Trophoblast cell (in vitro differentiated cells and primary cell): ENCODE data around the gene SASH1.
A peak's percentile ranks its signal among the peaks of the same experiment; 100 is the strongest.

Experiments
- DNase-seq, 2 donors: peaks; one replicate each; pipeline ENCODE4 v3.0.0-alpha.2; 2016
- H2AFZ ChIP-seq: 2 replicates; pipeline ENCODE4 v1.6.1; 2013; ENCODE audit warnings: low read length, moderate library complexity, mild to moderate bottlenecking; ENCODE audit not compliant: insufficient read depth, poor library complexity
- H2AK5ac ChIP-seq: 2 replicates; pipeline ENCODE4 v1.6.1; 2013; ENCODE audit warnings: mild to moderate bottlenecking, low read length
- H2BK120ac ChIP-seq: 2 replicates; pipeline ENCODE4 v1.6.1; 2013; ENCODE audit warnings: low read length, mild to moderate bottlenecking, moderate library complexity; ENCODE audit not compliant: insufficient read depth, poor library complexity
- H2BK12ac ChIP-seq: 2 replicates; pipeline ENCODE4 v1.6.1; 2013; ENCODE audit warnings: mild to moderate bottlenecking, low read length, moderate library complexity
- H2BK5ac ChIP-seq: 2 replicates; pipeline ENCODE4 v1.6.1; 2013; ENCODE audit warnings: low read length, low read depth, moderate library complexity, mild to moderate bottlenecking; ENCODE audit not compliant: poor library complexity
- H3K14ac ChIP-seq: 2 replicates; pipeline ENCODE4 v1.6.1; 2013; ENCODE audit warnings: mild to moderate bottlenecking, low read length
- H3K18ac ChIP-seq: 2 replicates; pipeline ENCODE4 v1.6.1; 2013; ENCODE audit warnings: mild to moderate bottlenecking, low read length
- H3K23ac ChIP-seq: 2 replicates; pipeline ENCODE4 v1.6.1; 2013; ENCODE audit warnings: low read length
- H3K27ac ChIP-seq: 2 replicates; pipeline ENCODE4 v1.5.1; 2013; ENCODE audit warnings: low read depth, mild to moderate bottlenecking, inconsistent platforms, low read length, moderate library complexity
- H3K27me3 ChIP-seq: 2 replicates; pipeline ENCODE4 v1.6.1; 2013; ENCODE audit warnings: inconsistent platforms, mild to moderate bottlenecking, low read length, moderate library complexity; ENCODE audit not compliant: insufficient read depth
- H3K36me3 ChIP-seq, 2 experiments: 1 replicate in 1 of 2; 2 replicates in 1 of 2; pipeline ENCODE4 v1.6.1; 2013; ENCODE audit warnings: low read length in 2 of 2, mild to moderate bottlenecking in 2 of 2, moderate library complexity in 1 of 2; ENCODE audit not compliant: insufficient read depth in 2 of 2, control insufficient read depth in 1 of 2
- H3K4ac ChIP-seq: 2 replicates; pipeline ENCODE4 v1.6.1; 2013; ENCODE audit warnings: low read depth, mild to moderate bottlenecking, low read length, moderate library complexity
- H3K4me1 ChIP-seq, 2 experiments: 1 replicate in 1 of 2; 2 replicates in 1 of 2; pipeline ENCODE4 v1.6.1; 2013; ENCODE audit warnings: low read length in 2 of 2, mild to moderate bottlenecking in 2 of 2, moderate library complexity in 1 of 2; ENCODE audit not compliant: insufficient read depth in 2 of 2, control insufficient read depth in 1 of 2
- H3K4me2 ChIP-seq: 2 replicates; pipeline ENCODE4 v1.6.1; 2013; ENCODE audit warnings: inconsistent platforms, mild to moderate bottlenecking, low read length, moderate library complexity
- H3K4me3 ChIP-seq: 2 replicates; pipeline ENCODE4 v1.5.1; 2013; ENCODE audit warnings: mild to moderate bottlenecking, low read depth, low read length, inconsistent platforms
- H3K79me1 ChIP-seq: one replicate; pipeline ENCODE4 v1.6.1; 2013; ENCODE audit warnings: low read length
- H3K79me2 ChIP-seq: 2 replicates; pipeline ENCODE4 v1.6.1; 2013; ENCODE audit warnings: low read length, mild to moderate bottlenecking; ENCODE audit not compliant: control insufficient read depth, insufficient read depth, poor library complexity
- H3K9ac ChIP-seq: 2 replicates; pipeline ENCODE4 v1.6.1; 2013; ENCODE audit warnings: mild to moderate bottlenecking, low read length
- H3K9me3 ChIP-seq: 2 replicates; pipeline ENCODE4 v1.6.1; 2013; ENCODE audit warnings: low read depth, mild to moderate bottlenecking, control low read depth, inconsistent platforms, low read length; ENCODE audit not compliant: insufficient read depth
- H4K12ac ChIP-seq: 2 replicates; pipeline ENCODE4 v1.6.1; 2013; ENCODE audit warnings: low read depth, mild to moderate bottlenecking, low read length, moderate library complexity
- H4K8ac ChIP-seq: 2 replicates; pipeline ENCODE4 v1.6.1; 2013; ENCODE audit warnings: low read depth, mild to moderate bottlenecking, low read length, moderate library complexity
- H4K91ac ChIP-seq: one replicate; pipeline ENCODE4 v1.6.1; 2013; ENCODE audit warnings: low read depth, mild to moderate bottlenecking, low read length, moderate library complexity
- WGBS: extraction: QIAGEN DNeasy Blood & Tissue Kit; methylation state at CpG from one replicate; pipeline ENCODE4 v1.1.7; 2013; ENCODE audit warnings: missing lambda C conversion rate; ENCODE audit not compliant: insufficient read length, insufficient coverage; ENCODE audit errors: extremely low coverage; 5-methylcytosine and 5-hydroxymethylcytosine counted together

The SASH1 gene

DNA sequence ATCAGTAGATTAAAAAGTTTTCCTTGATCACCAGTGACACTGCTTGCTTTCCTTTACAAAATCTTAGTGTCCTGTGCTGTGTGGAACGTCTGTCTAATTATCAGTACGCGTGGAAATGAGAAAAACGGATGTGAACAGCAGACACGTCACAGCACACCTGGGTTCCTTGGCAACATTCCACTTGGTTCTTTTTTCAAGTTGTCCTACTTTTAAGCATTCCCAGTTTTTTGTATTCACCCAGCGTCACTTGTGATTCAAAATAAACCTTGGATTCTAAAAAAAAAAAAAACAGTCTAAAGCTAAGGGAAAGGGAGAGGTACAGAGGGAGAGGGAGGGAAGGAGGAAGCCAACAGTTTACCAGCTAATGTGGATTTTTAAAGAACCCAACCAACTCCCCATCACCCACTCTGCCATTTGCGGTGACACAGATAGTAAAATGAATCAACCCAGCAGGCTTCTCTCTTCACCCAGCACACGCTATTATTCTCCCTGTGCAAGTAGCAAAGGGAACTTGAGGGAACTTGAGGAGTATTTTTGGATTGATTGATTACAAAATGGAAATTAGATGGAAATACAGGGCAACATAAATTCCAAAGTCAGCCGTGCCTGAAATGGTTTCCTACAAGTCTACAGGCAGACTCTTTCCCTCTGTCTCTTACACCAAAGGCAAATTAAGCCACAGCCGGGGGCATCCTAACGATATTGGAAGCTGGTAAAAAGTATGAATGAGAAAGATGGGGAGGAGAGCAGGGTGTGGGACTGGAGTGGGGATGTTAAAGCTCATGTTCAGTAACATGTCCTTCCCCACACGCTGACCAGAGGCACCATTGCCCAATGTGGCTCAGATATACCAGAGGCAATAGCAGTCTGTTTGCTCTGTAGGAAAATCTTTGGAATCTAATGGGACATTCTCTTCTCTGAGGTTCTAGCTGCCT is 129.8 kb downstream of the SASH1 start:
- DNase-seq = no peak
- H2BK12ac ChIP-seq = no peak overlapping the region
- H3K79me1 ChIP-seq = peaks cover 6% of the 10 kb centered on the region
- H3K27me3 ChIP-seq = no peaks in the 10 kb centered on the region
- no peak overlapping the region for H3K4ac ChIP-seq
- no peak overlapping the region for H2AFZ ChIP-seq
- no peak overlapping the region for H3K14ac ChIP-seq
- H3K9ac ChIP-seq = no peak overlapping the region
- WGBS = no CpG with 5 or more reads among the region's 12 CpGs
- H3K79me2 ChIP-seq = no peaks in the 10 kb centered on the region
- no peak overlapping the region for H3K4me2 ChIP-seq
- peaks cover 2% of the 10 kb centered on the region for H3K9me3 ChIP-seq
- no peak overlapping the region for H2BK120ac ChIP-seq
- H2BK5ac ChIP-seq = no peak overlapping the region
- peaks cover 0 to 5% of the 10 kb centered on the region in 2 experiments for H3K36me3 ChIP-seq
- H4K91ac ChIP-seq = no peak overlapping the region
- no peak overlapping the region for H3K27ac ChIP-seq
- no peak overlapping the region for H4K8ac ChIP-seq
- no peak overlapping the region for H4K12ac ChIP-seq
- no peak overlapping the region for H2AK5ac ChIP-seq
- peaks cover 2 to 3% of the 10 kb centered on the region in 2 experiments for H3K4me1 ChIP-seq
- H3K4me3 ChIP-seq = no peak overlapping the region
- H3K18ac ChIP-seq = no peak overlapping the region
- no peak overlapping the region for H3K23ac ChIP-seq

GRCh38 chr6:148479497-148479896 is 136.9 kb downstream of the SASH1 start:
- Histone ChIP-seq H3K79me2 (no peaks in the 10 kb centered on the region), H4K91ac (no peak overlapping the region), H4K8ac (no peak overlapping the region), H3K79me1 (no peaks in the 10 kb centered on the region), H3K4me2 (no peak overlapping the region), H3K4me1 (no peaks in the 10 kb centered on the region), H3K27ac (no peak overlapping the region), H4K12ac (no peak overlapping the region), H2BK120ac (no peak overlapping the region), H3K36me3 (peaks cover 0 to 2% of the 10 kb centered on the region in 2 experiments), H3K4me3 (no peak overlapping the region), H3K18ac (no peak overlapping the region), H2AK5ac (no peak overlapping the region), H2BK12ac (no peak overlapping the region), H3K27me3 (no peaks in the 10 kb centered on the region), H3K23ac (no peak overlapping the region), H3K9ac (no peak overlapping the region), H3K9me3 (peaks cover 2% of the 10 kb centered on the region), H3K14ac (no peak overlapping the region), H3K4ac (no peak overlapping the region), H2AFZ (no peak overlapping the region), H2BK5ac (no peak overlapping the region)
- DNase-seq = no peak
- WGBS = no CpG with 5 or more reads among the region's 5 CpGs

DNA sequence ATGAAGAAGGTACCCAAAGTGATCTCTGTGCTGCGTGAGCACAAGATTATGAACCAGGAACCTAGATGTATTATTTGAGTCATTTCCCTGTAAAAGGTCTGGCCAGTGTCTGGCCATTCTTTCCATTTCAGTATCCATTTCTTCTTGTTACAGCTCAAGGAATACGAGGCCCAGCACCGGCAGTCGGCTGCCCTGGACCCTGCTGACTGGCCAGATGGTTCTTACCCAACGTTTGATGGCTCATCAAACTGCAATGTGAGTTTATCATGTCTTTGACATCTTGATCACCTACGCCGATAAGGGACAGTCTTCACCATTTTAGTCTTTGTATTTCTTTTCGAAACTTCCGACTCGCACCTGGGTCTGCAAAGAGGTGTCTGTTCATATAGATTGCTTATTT is 144.8 kb downstream of the SASH1 start:
- Histone ChIP-seq H3K36me3 (no peaks in the 10 kb centered on the region), H3K79me2 (no peaks in the 10 kb centered on the region), H3K9me3 (no peaks in the 10 kb centered on the region), H3K4me3 (no peak overlapping the region), H2BK120ac (no peak overlapping the region), H3K79me1 (no peaks in the 10 kb centered on the region), H3K4me2 (no peak overlapping the region), H4K91ac (no peak overlapping the region), H4K8ac (no peak overlapping the region), H3K14ac (no peak overlapping the region), H3K4me1 (no peaks in the 10 kb centered on the region), H2BK5ac (no peak overlapping the region), H3K27me3 (no peaks in the 10 kb centered on the region), H3K18ac (no peak overlapping the region), H2AK5ac (no peak overlapping the region), H3K9ac (no peak overlapping the region), H4K12ac (no peak overlapping the region), H2BK12ac (no peak overlapping the region), H3K23ac (no peak overlapping the region), H3K4ac (no peak overlapping the region), H3K27ac (no peak overlapping the region), H2AFZ (no peak overlapping the region)
- WGBS = no CpG with 5 or more reads among the region's 10 CpGs
- DNase-seq = peak; percentile 90 to 98

DNA sequence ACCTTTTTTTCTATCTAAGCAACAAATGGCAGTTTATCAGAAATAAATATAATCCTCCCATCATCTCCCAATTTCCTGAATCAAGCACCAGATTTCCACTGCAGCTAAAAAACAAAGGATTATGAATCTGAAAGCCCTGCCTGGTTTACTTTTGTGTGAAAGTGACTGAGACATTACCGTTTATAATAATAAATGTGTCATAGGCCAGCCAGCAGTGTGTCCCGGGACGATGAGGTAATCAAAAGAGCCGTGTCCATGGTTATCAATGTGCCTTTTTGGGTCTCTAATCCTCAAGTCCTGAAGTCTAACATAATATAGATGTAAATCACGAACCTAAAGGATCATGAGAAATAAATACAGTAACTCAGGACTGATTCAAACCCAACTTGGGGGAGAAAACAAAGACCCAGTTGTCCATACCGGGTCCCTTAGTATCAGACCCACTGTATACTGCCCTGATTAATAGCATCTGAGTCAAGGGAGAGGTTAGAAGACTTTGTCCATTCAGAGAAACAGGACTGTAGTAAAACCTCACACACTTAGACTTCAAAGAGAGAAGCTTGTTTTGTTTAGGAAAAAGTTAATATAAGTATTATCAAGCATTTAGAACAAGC is 149.1 kb downstream of the SASH1 start:
- Histone ChIP-seq H2BK12ac (no peak overlapping the region), H4K8ac (no peak overlapping the region), H4K91ac (no peak overlapping the region), H2AK5ac (no peak overlapping the region), H3K27me3 (no peaks in the 10 kb centered on the region), H3K9ac (no peak overlapping the region), H3K9me3 (no peaks in the 10 kb centered on the region), H3K79me1 (no peaks in the 10 kb centered on the region), H3K4me2 (no peak overlapping the region), H2BK120ac (no peak overlapping the region), H2BK5ac (no peak overlapping the region), H3K4me3 (no peak overlapping the region), H3K4ac (no peak overlapping the region), H3K23ac (no peak overlapping the region), H3K79me2 (no peaks in the 10 kb centered on the region), H2AFZ (no peak overlapping the region), H3K14ac (no peak overlapping the region), H3K18ac (no peak overlapping the region), H4K12ac (no peak overlapping the region), H3K27ac (no peak overlapping the region), H3K4me1 (peaks cover 2% of the 10 kb centered on the region in 2 experiments), H3K36me3 (no peaks in the 10 kb centered on the region)
- WGBS = no CpG with 5 or more reads among the region's 6 CpGs
- DNase-seq = no peak
